Measurements from ENCODE around the gene LPCAT1.
"Not testable (repeated sequence)": the region's sequence is repeated elsewhere in the genome, so short reads cannot be mapped to it uniquely, and the experiment has no call there.

The LPCAT1 gene

GRCh38 chr5:1522601-1523479 lies 920 bp downstream of the LPCAT1 start:
- no peak for DNase-seq (ENCODE audit: low read depth in 2 of 2)

GRCh38 chr5:1521671-1522600 lies 1.8 kb downstream of the LPCAT1 start:
- DNase-seq (ENCODE audit: low read depth in 2 of 2) = no peak

- DNase-seq (ENCODE audit: low read depth in 2 of 2) = no peak
Measured at GRCh38 chr5:1520791-1521453, 2.8 kb downstream of the LPCAT1 start.

GRCh38 chr5:1519631-1520210 lies 4.0 kb downstream of the LPCAT1 start:
- DNase-seq (ENCODE audit: low read depth in 2 of 2) = no peak

GRCh38 chr5:1517838-1518237 lies 5.9 kb downstream of the LPCAT1 start:
- no peak for DNase-seq (ENCODE audit: low read depth in 2 of 2)

- no peak for DNase-seq (ENCODE audit: low read depth in 2 of 2)
Measured at GRCh38 chr5:1516615-1517601, 6.9 kb downstream of the LPCAT1 start.

GRCh38 chr5:1515921-1516571 lies 7.7 kb downstream of the LPCAT1 start:
- no peak for DNase-seq (ENCODE audit: low read depth in 2 of 2)

- no peak for DNase-seq (ENCODE audit: low read depth in 2 of 2)
Measured at GRCh38 chr5:1515311-1515920, 8.3 kb downstream of the LPCAT1 start.

- not testable (repeated sequence) for DNase-seq (ENCODE audit: low read depth in 2 of 2)
Measured at GRCh38 chr5:1514819-1515310, 8.9 kb downstream of the LPCAT1 start.

GRCh38 chr5:1514027-1514818 lies 9.5 kb downstream of the LPCAT1 start:
- DNase-seq (ENCODE audit: low read depth in 2 of 2) = no peak

- DNase-seq (ENCODE audit: low read depth in 2 of 2) = no peak
Measured at GRCh38 chr5:1513326-1514026, 10.3 kb downstream of the LPCAT1 start.

- no peak for DNase-seq (ENCODE audit: low read depth in 2 of 2)
Measured at GRCh38 chr5:1512541-1513291, 11.0 kb downstream of the LPCAT1 start.

- no peak for DNase-seq (ENCODE audit: low read depth in 2 of 2)
Measured at GRCh38 chr5:1511651-1512540, 11.9 kb downstream of the LPCAT1 start.

GRCh38 chr5:1511048-1511447 lies 12.7 kb downstream of the LPCAT1 start:
- DNase-seq (ENCODE audit: low read depth in 2 of 2) = no peak

GRCh38 chr5:1510631-1511030 lies 13.1 kb downstream of the LPCAT1 start:
- no peak for DNase-seq (ENCODE audit: low read depth in 2 of 2)

- no peak for DNase-seq (ENCODE audit: low read depth in 2 of 2)
Measured at GRCh38 chr5:1510151-1510561, 13.6 kb downstream of the LPCAT1 start.

Data from stimulated activated CD8-positive, alpha-beta memory T cell treated with anti-CD3 and anti-CD28 coated beads, Interleukin-15, amount 100 ng/mL, for 48 hours (primary cell).